ENCODE measurements around the gene ZFP36L1. TPM values are rescaled to one million over a fixed set of nuclear protein-coding genes. Genes with fewer than 3 reads are reported as not detected.

The ZFP36L1 gene
- total RNA-seq, 1 donor from 2014 or later = 180 TPM

DNA sequence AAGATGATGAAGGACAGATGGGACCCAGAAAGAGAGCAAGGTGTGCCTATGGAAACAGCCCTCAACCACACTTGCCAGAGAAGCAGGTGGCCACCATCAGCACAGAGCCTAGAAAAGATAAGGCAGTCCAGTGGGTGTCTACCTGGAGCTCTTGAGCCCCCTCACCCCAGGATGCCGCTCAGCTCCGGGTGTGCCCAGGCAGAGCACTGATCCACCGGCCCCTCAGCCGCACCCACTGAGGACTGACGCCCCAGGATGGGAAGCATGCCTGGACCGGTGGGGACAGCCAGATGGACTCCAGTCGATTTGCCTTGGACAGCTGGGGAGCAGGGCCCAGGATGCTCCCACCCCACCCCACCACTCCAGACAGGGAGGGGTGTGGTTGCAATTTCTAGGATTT is 15.1 kb upstream of the ZFP36L1 start:
- peak overlapping the region; percentile 94 for H3K27ac Mint-ChIP-seq (ENCODE audit: unreplicated experiment)
- H3K4me3 Mint-ChIP-seq (ENCODE audit: unreplicated experiment) = no peak overlapping the region
- no peaks in the 10 kb centered on the region for H3K27me3 Mint-ChIP-seq (ENCODE audit: low read depth)
- DNase-seq (ENCODE audit: low spot score) = no peak
- H3K9me3 Mint-ChIP-seq (ENCODE audit: low read depth) = peaks cover 3% of the 10 kb centered on the region
- TF ChIP-seq, protein P1, sequence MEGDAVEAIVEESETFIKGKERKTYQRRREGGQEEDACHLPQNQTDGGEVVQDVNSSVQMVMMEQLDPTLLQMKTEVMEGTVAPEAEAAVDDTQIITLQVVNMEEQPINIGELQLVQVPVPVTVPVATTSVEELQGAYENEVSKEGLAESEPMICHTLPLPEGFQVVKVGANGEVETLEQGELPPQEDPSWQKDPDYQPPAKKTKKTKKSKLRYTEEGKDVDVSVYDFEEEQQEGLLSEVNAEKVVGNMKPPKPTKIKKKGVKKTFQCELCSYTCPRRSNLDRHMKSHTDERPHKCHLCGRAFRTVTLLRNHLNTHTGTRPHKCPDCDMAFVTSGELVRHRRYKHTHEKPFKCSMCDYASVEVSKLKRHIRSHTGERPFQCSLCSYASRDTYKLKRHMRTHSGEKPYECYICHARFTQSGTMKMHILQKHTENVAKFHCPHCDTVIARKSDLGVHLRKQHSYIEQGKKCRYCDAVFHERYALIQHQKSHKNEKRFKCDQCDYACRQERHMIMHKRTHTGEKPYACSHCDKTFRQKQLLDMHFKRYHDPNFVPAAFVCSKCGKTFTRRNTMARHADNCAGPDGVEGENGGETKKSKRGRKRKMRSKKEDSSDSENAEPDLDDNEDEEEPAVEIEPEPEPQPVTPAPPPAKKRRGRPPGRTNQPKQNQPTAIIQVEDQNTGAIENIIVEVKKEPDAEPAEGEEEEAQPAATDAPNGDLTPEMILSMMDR (IDR thresholded peaks at IDR 0.05) = no peak
- H3K36me3 Mint-ChIP-seq (ENCODE audit: low read depth) = peaks cover 9% of the 10 kb centered on the region
- peaks cover 55% of the 10 kb centered on the region for H3K4me1 Mint-ChIP-seq (ENCODE audit: low read depth)

DNA sequence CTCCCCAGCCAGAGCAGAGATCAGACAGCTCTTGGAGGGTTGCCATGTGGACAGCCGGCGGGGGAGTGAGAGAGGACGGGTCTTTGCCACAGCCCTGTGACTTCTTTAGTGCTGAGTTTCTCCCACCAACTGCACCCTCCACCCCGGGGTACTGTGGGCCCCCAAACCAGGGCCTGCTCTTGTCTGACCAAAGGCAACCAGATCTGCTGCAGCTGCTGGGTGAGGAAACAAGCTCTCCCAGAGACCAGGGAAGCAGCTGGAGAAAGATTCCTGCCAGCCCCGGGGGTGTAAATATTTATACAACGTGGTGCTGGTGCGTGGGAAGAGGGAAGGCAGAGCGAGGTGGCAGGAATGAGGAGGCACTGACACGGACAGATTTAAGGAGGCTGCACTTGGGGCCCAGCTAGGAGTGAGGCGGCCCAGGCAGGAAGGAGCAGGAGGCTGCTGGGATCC is 14.3 kb upstream of the ZFP36L1 start:
- Mint-ChIP-seq H3K4me1 (ENCODE audit: low read depth) (peaks cover 57% of the 10 kb centered on the region), H3K27ac (ENCODE audit: unreplicated experiment) (peak overlapping the region; percentile 94), H3K9me3 (ENCODE audit: low read depth) (peaks cover 5% of the 10 kb centered on the region), H3K36me3 (ENCODE audit: low read depth) (peaks cover 9% of the 10 kb centered on the region), H3K27me3 (ENCODE audit: low read depth) (no peaks in the 10 kb centered on the region), H3K4me3 (ENCODE audit: unreplicated experiment) (peak overlapping the region; percentile 37)
- TF ChIP-seq, protein P1 (IDR thresholded peaks at IDR 0.05) = peak; percentile 14
- peak; percentile 88 for DNase-seq (ENCODE audit: low spot score)

DNA sequence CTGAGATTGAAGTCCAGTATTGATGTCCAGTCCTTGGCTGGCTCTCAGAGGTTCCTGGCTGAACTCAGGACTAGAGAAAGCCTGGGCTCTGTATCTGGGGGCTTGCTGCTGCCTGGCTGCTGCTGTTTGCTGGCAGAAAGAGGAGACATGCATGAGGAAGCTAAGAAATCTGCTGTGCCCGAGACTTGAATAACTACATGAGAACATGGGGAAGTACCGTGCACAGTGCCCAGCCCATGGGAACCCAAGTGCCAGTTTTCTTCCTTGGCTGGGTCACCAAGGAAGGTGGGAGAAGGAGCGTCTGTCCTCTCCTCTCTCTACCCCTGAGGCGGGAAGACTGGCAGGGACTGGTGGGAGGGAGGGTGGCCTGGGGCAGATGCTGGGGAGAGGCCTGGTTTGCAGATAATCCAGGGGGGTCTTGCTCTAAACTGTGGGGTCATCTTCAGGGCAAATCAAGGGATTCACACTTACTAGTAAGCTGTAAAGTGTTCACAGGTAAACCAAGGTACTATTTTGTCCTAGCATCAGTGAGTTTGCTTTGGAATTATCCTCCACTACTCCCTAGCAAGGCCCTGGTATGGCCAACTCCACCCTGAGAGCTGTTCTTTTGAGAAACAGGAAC is 13.8 kb upstream of the ZFP36L1 start:
- no peaks in the 10 kb centered on the region for H3K27me3 Mint-ChIP-seq (ENCODE audit: low read depth)
- peak overlapping the region; percentile 94 for H3K27ac Mint-ChIP-seq (ENCODE audit: unreplicated experiment)
- TF ChIP-seq, protein P1 (IDR thresholded peaks at IDR 0.05) = no peak
- no peak for DNase-seq (ENCODE audit: low spot score)
- peaks cover 14% of the 10 kb centered on the region for H3K36me3 Mint-ChIP-seq (ENCODE audit: low read depth)
- H3K4me3 Mint-ChIP-seq (ENCODE audit: unreplicated experiment) = peak overlapping the region; percentile 4
- peaks cover 11% of the 10 kb centered on the region for H3K9me3 Mint-ChIP-seq (ENCODE audit: low read depth)
- H3K4me1 Mint-ChIP-seq (ENCODE audit: low read depth) = peaks cover 62% of the 10 kb centered on the region

DNA sequence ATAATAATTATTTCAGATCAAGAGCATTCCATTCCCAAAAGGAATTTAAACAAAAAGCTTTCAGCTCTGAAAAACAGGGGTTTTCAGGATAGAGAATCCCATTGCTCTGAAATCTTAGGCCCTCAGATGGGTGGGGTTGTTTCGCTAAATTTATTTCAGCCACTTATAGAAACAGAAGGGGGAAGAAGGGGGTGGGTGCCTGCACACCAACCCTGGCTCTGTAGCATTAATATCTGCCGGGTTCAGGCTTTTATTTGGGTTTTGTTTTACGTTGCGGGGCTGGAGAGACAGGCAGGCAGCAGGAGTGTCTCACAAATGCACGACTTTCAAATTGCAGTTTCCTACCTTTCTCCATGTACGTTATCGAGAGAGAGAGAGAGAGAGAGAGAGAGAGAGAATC is 12.5 kb upstream of the ZFP36L1 start:
- H3K27ac Mint-ChIP-seq (ENCODE audit: unreplicated experiment) = peak overlapping the region; percentile 59
- H3K36me3 Mint-ChIP-seq (ENCODE audit: low read depth) = peaks cover 14% of the 10 kb centered on the region
- H3K4me3 Mint-ChIP-seq (ENCODE audit: unreplicated experiment) = no peak overlapping the region
- TF ChIP-seq, protein P1 (IDR thresholded peaks at IDR 0.05) = no peak
- DNase-seq (ENCODE audit: low spot score) = no peak
- H3K4me1 Mint-ChIP-seq (ENCODE audit: low read depth) = peaks cover 70% of the 10 kb centered on the region
- peaks cover 13% of the 10 kb centered on the region for H3K9me3 Mint-ChIP-seq (ENCODE audit: low read depth)
- H3K27me3 Mint-ChIP-seq (ENCODE audit: low read depth) = no peaks in the 10 kb centered on the region

DNA sequence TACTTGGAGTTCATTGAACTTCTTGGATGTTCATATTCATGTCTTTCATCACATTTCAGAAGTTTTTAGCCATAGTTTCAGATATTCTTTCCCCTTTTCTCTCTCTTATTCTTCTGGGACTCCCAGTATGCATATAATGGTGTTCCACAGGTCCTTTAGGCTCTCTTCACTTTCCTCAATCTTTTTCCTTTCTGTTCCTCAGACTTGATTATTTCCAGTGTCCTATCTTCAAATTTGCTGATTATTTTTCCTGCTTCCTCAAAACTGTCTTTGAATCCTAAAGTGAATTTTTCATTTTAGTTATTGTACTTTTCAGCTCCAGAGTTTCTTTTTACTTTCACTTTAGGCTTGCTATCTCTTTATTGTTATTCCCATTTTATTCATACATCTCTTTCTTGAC is 8.8 kb upstream of the ZFP36L1 start:
- Mint-ChIP-seq H3K4me1 (ENCODE audit: low read depth) (peaks cover 62% of the 10 kb centered on the region), H3K4me3 (ENCODE audit: unreplicated experiment) (no peak overlapping the region), H3K36me3 (ENCODE audit: low read depth) (peaks cover 15% of the 10 kb centered on the region), H3K27ac (ENCODE audit: unreplicated experiment) (peak overlapping the region; percentile 60), H3K9me3 (ENCODE audit: low read depth) (peaks cover 24% of the 10 kb centered on the region), H3K27me3 (ENCODE audit: low read depth) (no peaks in the 10 kb centered on the region)
- TF ChIP-seq, protein P1 (IDR thresholded peaks at IDR 0.05) = no peak
- DNase-seq (ENCODE audit: low spot score) = no peak
